ENCODE data around the gene ITGA8.
"Not testable (repeated sequence)": the region's sequence is repeated elsewhere in the genome, so short reads cannot be mapped to it uniquely, and the experiment has no call there.

Gene ITGA8

DNA sequence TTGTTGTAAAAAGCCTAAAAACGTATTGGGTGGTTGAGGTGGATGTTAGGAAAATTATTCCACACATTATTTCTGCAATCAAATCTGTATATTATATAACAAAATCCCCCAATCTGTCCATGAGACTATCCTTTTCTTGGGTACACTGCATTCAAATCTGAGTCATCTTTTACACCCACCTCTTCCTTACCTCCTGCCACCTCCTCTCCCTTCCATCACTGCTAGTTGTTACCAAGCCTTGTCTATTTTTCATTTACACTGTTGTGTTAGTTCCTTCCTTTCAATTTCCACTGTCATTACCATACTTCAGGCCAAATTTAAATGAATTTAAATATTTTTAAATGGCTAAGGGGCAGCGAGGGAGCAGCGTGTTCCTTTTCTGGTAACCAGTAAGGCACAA is 83.3 kb downstream of the ITGA8 start:
- TF ChIP-seq CTCF (IDR thresholded peaks at IDR 0.05; ENCODE audit: extremely low read depth, insufficient read depth, missing control alignments): no peak
- DNase-seq (ENCODE audit: low spot score): no peak
- in situ Hi-C loops (cut with MboI; ENCODE audit: low pct_unique_long_range_greater_than_20kb, low sequenced_read_pairs, unreplicated experiment): no loop called here

DNA sequence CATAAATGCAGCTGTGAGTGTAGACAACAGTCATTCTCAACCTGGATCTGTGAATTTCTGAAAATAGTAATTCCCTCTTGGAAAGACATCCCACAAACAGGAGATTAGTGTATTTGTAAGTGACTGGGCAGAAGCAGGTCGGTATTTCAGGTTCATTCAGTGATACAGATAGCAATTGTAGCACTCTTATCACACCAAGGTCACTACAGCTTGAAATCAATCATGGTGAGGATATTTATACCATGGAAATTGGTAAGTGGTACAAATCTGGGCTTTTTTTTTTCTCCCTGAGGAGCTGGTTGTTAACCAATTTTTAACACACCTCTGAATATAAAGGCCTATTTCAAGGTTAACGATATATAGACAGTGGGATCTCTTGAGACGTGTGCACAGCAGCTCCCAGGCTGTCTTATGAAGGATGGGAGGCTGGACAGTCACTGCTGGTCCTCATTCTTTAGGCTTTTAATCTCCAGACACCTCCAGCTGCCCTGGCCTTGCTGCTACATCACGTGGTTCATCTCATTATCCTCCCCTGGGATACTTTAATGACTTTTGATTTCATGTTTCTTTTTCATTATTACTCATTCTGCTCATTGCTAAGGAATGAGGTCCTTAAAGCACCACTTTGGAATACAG is 87.1 kb downstream of the ITGA8 start:
- no peak for TF ChIP-seq CTCF (IDR thresholded peaks at IDR 0.05; ENCODE audit: extremely low read depth, insufficient read depth, missing control alignments)
- DNase-seq (ENCODE audit: low spot score): no peak
- in situ Hi-C loops (cut with MboI; ENCODE audit: low pct_unique_long_range_greater_than_20kb, low sequenced_read_pairs, unreplicated experiment): no loop called here

GRCh38 chr10:15631205-15631604 is 88.5 kb downstream of the ITGA8 start:
- DNase-seq (ENCODE audit: low spot score); in situ Hi-C loops (cut with MboI; ENCODE audit: low pct_unique_long_range_greater_than_20kb, low sequenced_read_pairs, unreplicated experiment): not testable (repeated sequence)

DNA sequence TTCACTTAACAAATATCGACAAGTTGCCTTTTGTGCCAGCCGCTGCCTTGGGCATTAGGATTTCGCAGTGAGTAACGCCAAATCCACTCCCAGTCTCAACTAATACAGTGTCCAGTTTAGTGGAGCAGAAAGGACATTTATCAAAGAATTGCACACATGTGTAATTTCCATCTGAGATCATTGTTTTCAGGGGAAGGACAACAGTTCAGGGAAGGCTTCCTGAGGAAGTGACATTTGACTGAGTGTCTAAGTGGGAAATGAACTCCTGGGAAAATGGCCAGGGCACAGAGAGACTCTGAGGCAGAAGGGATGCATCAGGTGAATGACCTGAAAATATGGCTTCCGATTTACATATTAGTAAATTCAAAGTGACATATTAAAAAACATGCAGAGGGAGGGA is 89.4 kb downstream of the ITGA8 start:
- no peak for TF ChIP-seq CTCF (IDR thresholded peaks at IDR 0.05; ENCODE audit: extremely low read depth, insufficient read depth, missing control alignments)
- DNase-seq (ENCODE audit: low spot score): no peak
- in situ Hi-C loops (cut with MboI; ENCODE audit: low pct_unique_long_range_greater_than_20kb, low sequenced_read_pairs, unreplicated experiment): no loop called here

DNA sequence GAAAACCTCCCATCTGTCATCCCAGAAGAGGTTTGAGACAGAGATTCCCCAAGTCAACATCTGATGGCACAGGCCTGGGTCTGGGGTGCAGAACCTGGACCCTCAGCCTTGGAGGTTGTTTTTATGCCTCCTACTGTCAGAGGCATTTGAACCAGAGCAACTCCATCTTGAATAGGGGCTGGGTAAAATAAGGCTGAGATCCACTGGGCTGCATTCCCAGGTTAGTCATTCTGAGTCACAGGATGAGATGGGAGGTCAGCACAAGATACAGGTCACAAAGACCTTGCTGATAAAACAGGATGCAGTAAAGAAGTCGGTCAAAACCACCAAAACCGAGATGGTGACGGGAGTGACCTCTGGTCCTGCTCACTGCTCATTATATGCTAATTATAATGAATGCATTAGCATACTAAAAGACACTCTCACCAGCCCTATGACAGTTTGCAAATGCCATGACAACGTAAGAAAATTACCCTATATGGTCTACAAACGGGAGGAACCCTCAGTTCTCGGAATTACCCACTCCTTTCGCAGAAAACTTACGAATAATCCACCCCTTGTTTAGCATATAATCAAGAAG is 92.0 kb downstream of the ITGA8 start:
- in situ Hi-C loops (cut with MboI; ENCODE audit: low pct_unique_long_range_greater_than_20kb, low sequenced_read_pairs, unreplicated experiment): no loop called here
- TF ChIP-seq CTCF (IDR thresholded peaks at IDR 0.05; ENCODE audit: extremely low read depth, insufficient read depth, missing control alignments): no peak

GRCh38 chr10:15626937-15627336 is 92.8 kb downstream of the ITGA8 start:
- in situ Hi-C loops (cut with MboI; ENCODE audit: low pct_unique_long_range_greater_than_20kb, low sequenced_read_pairs, unreplicated experiment): no loop called here
- no peak for TF ChIP-seq CTCF (IDR thresholded peaks at IDR 0.05; ENCODE audit: extremely low read depth, insufficient read depth, missing control alignments)
- DNase-seq (ENCODE audit: low spot score): no peak

More for the DNA sequence above, 92.0 kb downstream of the ITGA8 start:
- DNase-seq (ENCODE audit: low spot score): no peak

DNA sequence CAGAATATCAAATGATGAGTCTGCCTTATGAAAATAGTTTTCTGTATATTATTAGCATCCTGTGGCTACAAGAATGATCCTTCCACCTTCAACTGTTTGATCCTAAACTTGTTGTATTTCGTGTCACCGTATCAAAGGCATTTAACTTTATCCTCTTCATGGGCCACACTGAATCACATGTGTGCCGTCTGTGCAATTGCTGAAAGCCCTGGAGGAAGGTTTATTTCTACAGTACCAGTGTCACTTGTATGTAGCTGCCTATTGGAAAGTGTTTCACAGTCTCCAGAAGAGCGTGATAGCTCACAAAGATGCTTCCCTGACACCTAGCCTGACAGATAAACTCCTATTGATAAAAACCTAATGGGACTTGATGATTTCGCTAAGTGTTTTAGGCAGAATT is 94.5 kb downstream of the ITGA8 start:
- no peak for DNase-seq (ENCODE audit: low spot score)
- in situ Hi-C loops (cut with MboI; ENCODE audit: low pct_unique_long_range_greater_than_20kb, low sequenced_read_pairs, unreplicated experiment): no loop called here
- no peak for TF ChIP-seq CTCF (IDR thresholded peaks at IDR 0.05; ENCODE audit: extremely low read depth, insufficient read depth, missing control alignments)

All from GM13977 (cell line).